Endothelial cell of umbilical vein (primary cell): ENCODE measurements around the gene TET1.

Source experiments
- JUN ChIP-seq: IDR thresholded peaks from 2 replicates; pipeline ENCODE4 v1.6.1; 2011; ENCODE audit warnings: borderline replicate concordance, low read depth; ENCODE audit not compliant: insufficient read length, insufficient read depth
- POLR2A ChIP-seq: IDR thresholded peaks from 2 replicates; pipeline ENCODE4 v1.6.1; 2012; ENCODE audit warnings: low read depth, mild to moderate bottlenecking, control low read depth, low read length
- POLR2AphosphoS5 ChIP-seq: IDR thresholded peaks from 2 replicates; pipeline ENCODE4 v1.6.1; 2012; ENCODE audit warnings: low read depth, mild to moderate bottlenecking, control low read depth, low read length, moderate library complexity; ENCODE audit not compliant: insufficient read depth
- TF ChIP-seq, protein P1 (sequence below), 2 donors: IDR thresholded peaks; 1 replicate in 1 of 2; 2 replicates in 1 of 2; pipeline ENCODE4 v1.5.1; 2011; ENCODE audit warnings: low read length in 2 of 2, mild to moderate bottlenecking in 2 of 2, moderate library complexity in 2 of 2, control low read depth in 1 of 2, inconsistent platforms in 1 of 2, low read depth in 1 of 2; ENCODE audit not compliant: insufficient read depth in 1 of 2; ENCODE audit errors: extremely low read depth in 1 of 2

DNA sequence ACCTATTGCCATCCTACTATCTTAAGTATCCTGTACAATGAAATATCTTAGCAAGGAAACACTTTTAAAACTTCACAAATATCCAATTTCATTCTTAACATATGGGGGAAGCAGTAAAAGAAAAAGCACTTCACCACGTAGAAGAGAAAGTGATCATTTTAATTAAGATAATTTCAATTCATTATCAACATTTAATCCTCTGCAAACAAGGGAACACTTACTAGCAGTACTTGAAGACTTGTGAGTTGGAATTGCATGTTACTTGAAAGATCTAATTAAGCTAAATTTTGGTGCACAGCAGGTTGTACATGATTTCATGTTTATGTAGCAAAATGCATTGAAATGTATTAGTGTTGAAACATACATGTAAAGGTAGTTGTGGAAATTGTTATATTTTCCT lies 140.1 kb downstream of the TET1 start:
- TF ChIP-seq, protein P1, sequence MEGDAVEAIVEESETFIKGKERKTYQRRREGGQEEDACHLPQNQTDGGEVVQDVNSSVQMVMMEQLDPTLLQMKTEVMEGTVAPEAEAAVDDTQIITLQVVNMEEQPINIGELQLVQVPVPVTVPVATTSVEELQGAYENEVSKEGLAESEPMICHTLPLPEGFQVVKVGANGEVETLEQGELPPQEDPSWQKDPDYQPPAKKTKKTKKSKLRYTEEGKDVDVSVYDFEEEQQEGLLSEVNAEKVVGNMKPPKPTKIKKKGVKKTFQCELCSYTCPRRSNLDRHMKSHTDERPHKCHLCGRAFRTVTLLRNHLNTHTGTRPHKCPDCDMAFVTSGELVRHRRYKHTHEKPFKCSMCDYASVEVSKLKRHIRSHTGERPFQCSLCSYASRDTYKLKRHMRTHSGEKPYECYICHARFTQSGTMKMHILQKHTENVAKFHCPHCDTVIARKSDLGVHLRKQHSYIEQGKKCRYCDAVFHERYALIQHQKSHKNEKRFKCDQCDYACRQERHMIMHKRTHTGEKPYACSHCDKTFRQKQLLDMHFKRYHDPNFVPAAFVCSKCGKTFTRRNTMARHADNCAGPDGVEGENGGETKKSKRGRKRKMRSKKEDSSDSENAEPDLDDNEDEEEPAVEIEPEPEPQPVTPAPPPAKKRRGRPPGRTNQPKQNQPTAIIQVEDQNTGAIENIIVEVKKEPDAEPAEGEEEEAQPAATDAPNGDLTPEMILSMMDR (IDR thresholded peaks at IDR 0.05; ENCODE audit: extremely low read depth in 1 of 2, insufficient read depth in 1 of 2, low read depth in 1 of 2, low read length in 2 of 2) = no peak
- TF ChIP-seq POLR2A (no peak), POLR2AphosphoS5 (no peak), JUN (no peak)
